Motor neuron (in vitro differentiated cells): ENCODE measurements around the gene HOXD10. TPM values are rescaled to one million over a fixed set of nuclear protein-coding genes. Genes with fewer than 3 reads are reported as not detected.

ENCODE experiments used
- ATAC-seq, 8 experiments: fragments of 200-7000 bp; cut with Tn5 transposase; replicated peaks in 6 of 8; 2 replicates each; pipeline ENCODE4 v1.8.0; 2021; ENCODE audit warnings: mild to moderate bottlenecking in 8 of 8, moderate library complexity in 8 of 8
- H3K27ac ChIP-seq, 2 donors: fragments of 250-450 bp; sonication (Bioruptor Pico); 2 replicates each; pipeline ENCODE4 v1.9.0; 2021; ENCODE audit warnings: antibody characterized with exemption in 2 of 2, mild to moderate bottlenecking in 2 of 2, moderate library complexity in 1 of 2
- H3K4me1 ChIP-seq, 2 donors: fragments of 250-450 bp; sonication (Bioruptor Pico); replicated peaks in 1 of 2; 2 replicates each; pipeline ENCODE4 v1.6.1; 2021; ENCODE audit warnings: antibody characterized with exemption in 2 of 2, mild to moderate bottlenecking in 2 of 2, moderate library complexity in 1 of 2
- H3K4me3 ChIP-seq, 5 donors: fragments of 250-450 bp; sonication (Bioruptor Pico); 2 replicates each; pipeline ENCODE4 v1.9.0; 2021; ENCODE audit warnings: antibody characterized with exemption in 5 of 5, mild to moderate bottlenecking in 5 of 5, moderate library complexity in 4 of 5
- WGBS, 10 experiments: fragments of 450-650 bp; shearing (Covaris generic); methylation state at CpG; one replicate each; pipeline ENCODE4 v1.0.0; 2022; 5-methylcytosine and 5-hydroxymethylcytosine counted together
- in situ Hi-C, 9 experiments: fragments of 400-800 bp; cut with MboI; loops; one replicate each; pipeline ENCODE4 v1.15.0; 2021; ENCODE audit warnings: low sequenced_read_pairs in 9 of 9, low pct_unique_long_range_greater_than_20kb in 2 of 9; ENCODE audit not compliant: unreplicated experiment in 9 of 9
- total RNA-seq, 8 experiments: library from RNA; unstranded; fragments of 300-600 nt; gene quantifications; 2 replicates each; pipeline versions ENCODE4 v1.2.3 to v1.2.4, GENCODE V29; 2022

HOXD10 gene
- total RNA-seq, result 10 to 100 TPM in 1 of 8 experiments, 1 to 10 TPM in 1, under 1 TPM in 4, not detected in 2; 0.11 to 22.3 (median 0.61) TPM

- no peak within 1 kb of the TSS for H3K27ac ChIP-seq
- peak; percentile 58 to 97 (median 96) for ATAC-seq
These were observed at the start of gene HOXD10 for GRCh38 chr2:176115883-176116813. TSS of gene HOXD10 (plus strand) at chr2:176116778. CDS start at chr2:176116834, 56 bp downstream.

DNA sequence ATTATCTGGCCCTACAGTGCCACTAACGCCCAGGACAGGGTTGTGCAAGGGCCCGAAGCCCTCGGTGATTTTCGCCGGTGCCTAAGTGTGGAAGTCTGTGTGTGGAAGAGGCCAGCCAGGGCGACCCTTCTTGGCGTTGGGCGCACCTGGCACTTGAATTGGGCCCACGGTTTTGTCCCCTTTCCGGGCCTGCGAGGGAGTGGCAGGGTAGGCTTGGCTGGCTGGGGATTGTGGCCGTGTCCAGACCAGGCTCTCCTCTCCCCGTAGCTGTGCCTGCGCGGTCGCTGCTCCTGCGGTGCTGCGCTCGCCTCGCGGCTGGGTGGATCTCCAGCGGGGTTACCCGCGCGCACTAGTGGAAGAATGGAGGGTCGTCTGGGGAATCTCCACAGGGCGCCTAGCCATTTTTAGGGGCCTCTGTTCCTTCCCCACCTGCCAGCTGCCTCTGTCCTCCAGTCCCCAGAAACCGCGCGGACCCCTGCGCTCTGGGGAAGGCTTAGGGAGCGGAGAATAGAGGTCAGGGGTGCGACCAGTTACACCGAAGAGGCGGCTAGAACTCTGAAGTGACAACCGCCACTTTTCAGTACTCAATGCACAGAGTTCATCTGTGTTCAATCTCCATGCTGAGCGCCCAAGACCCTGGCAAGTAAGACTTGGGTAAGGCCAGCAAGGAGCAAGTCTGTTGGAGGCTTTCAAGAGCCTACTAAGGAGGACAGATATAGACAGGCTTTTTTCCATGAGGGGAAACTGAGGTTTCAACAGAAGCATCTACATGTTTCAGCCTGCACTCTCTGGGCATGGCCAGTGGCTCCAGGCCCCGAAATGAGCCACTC lies 48.8 kb upstream of the HOXD10 start:
- Histone ChIP-seq H3K4me3 (peak overlapping the region in 1 of 5 donors; percentile 13), H3K27ac (no peak overlapping the region), H3K4me1 (peaks cover 0 to 12% of the 10 kb centered on the region in 2 donors)
- peak; percentile 43 to 87 (median 54) for ATAC-seq
- 5 to 67% (median 20%) methylated on average over 1 to 18 of the region's 38 CpGs; no CpG with 5 or more reads in 1 of the 10 experiments for WGBS, 10 experiments
- in situ Hi-C loops, result loop anchor here in 2 of 9 experiments (25.0 kb wide), 1 partner anchor 381 kb away; no protein-coding TSS in a partner anchor

More at GRCh38 chr2:176115883-176116813, at the start of gene HOXD10:
- Histone ChIP-seq H3K4me3 (peak within 1 kb of the TSS; percentile 15 to 38 (median 23)), H3K4me1 (no peaks in the 10 kb centered on the region)
- in situ Hi-C loops, result loop anchor here in 3 of 9 experiments (25.0 kb wide), 3 partner anchors 696 to 1646 kb away; no protein-coding TSS in a partner anchor
- 5 to 77% (median 21%) methylated on average over 3 to 19 of the region's 66 CpGs for WGBS, 10 experiments

DNA sequence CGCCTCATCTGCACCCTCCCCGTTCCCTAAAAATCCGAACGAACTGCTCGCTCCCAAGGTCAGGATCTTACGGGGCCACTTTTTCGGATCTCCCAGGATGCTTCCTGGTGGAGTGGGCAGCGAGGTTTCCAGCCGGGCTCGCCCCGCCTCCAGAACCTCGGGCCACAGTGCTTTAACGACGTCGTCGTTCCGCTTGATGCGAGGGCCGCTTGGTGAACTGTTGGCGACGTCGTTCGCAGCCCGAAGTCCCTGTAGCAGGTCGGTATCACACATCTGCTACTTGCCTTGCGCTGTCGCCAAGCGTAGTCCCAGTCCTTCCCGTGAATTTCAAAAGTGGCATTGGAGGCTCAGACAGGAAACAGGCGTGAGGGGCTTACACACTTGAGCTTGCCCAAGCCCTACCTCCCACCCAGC lies 48.2 kb upstream of the HOXD10 start:
- in situ Hi-C loops, result loop anchor here in 2 of 9 experiments (25.0 kb wide), 1 partner anchor 381 kb away; no protein-coding TSS in a partner anchor
- no peak for ATAC-seq
- peaks cover 0 to 12% of the 10 kb centered on the region in 2 donors for H3K4me1 ChIP-seq
- no peak overlapping the region for H3K4me3 ChIP-seq
- WGBS, 10 experiments, result 13 to 50% (median 26%) methylated on average over 2 to 8 of the region's 30 CpGs; no CpG with 5 or more reads in 4 of the 10 experiments
- no peak overlapping the region for H3K27ac ChIP-seq

DNA sequence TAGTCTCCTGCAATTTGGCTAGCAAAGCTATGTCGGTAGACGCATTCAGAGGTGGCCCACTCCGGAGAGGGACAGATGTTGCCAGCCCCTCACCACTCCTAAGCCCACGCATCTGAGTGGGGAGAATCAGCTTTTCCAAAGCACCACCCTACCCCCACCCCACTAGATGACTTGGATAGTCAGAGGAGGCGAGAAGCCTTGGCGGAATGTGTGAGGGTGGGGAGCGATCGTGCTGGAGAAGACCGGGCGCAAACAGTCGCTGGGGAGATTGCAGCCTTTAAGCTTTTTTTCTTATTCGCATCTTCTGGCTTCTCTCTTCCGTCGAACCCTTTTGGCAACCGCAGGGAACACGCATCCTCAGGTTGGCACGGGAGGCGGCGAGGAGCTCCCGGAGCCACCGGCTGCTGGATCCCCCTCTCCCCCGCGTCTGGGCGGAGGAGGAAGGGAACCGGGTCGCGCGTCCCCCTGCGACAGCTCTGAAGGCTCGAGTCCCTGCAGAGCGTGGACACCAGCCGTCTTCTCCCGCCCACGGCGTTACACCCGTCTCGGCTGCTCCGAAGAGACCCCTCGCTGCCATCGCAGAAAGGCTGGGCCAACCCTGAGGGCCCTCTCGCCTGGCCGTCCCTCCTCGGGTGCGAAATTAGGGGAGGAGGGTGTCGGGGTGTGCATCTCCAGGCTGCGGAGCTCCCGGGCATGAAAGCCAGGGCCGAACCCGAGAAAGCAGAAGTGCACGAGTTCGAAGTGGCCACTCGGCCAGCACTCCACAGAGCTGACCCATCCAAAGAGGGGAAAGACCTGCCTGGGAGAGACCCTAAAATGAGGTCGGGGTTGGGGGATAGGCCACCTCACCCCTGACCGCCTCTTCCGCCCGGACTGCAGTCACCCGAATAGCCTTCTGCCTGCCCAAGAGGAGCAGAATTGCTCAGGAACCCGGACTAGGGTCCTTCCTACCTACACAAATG lies 45.0 kb upstream of the HOXD10 start:
- in situ Hi-C loops, result loop anchor here in 3 of 9 experiments (10.0 to 25.0 kb wide), 2 partner anchors 384 to 707 kb away; no protein-coding TSS in a partner anchor
- 4 to 67% (median 22%) methylated on average over 5 to 17 of the region's 58 CpGs; no CpG with 5 or more reads in 4 of the 10 experiments for WGBS, 10 experiments
- no peak overlapping the region for H3K4me3 ChIP-seq
- H3K27ac ChIP-seq, result no peak overlapping the region
- no peak for ATAC-seq
- peaks cover 0 to 14% of the 10 kb centered on the region in 2 donors for H3K4me1 ChIP-seq

DNA sequence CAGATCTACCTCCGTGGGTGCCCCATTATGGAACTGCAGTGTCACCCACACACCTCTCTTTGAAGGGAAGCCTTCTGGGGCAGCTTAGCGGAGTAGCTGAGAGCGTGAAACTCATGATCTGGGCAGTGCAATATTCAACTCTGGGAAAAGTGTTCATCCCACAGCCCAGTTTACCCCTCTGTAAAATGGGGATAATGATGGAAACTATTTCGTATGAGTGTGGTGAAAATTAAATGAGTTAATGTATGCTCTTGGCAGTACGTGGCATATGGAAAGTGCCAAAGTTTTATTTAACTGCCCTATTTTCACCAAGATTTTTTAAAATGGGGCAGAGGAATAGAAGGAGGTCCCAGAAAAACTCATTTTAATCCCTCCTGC lies 44.3 kb upstream of the HOXD10 start:
- no peak for ATAC-seq
- H3K4me3 ChIP-seq, result no peak overlapping the region
- 18 to 80% (median 34%) methylated on average over 1 to 5 of the region's 5 CpGs; no CpG with 5 or more reads in 2 of the 10 experiments for WGBS, 10 experiments
- peaks cover 0 to 12% of the 10 kb centered on the region in 2 donors for H3K4me1 ChIP-seq
- in situ Hi-C loops, result loop anchor here in 3 of 9 experiments (10.0 to 25.0 kb wide), 2 partner anchors 385 to 707 kb away; no protein-coding TSS in a partner anchor
- H3K27ac ChIP-seq, result no peak overlapping the region

DNA sequence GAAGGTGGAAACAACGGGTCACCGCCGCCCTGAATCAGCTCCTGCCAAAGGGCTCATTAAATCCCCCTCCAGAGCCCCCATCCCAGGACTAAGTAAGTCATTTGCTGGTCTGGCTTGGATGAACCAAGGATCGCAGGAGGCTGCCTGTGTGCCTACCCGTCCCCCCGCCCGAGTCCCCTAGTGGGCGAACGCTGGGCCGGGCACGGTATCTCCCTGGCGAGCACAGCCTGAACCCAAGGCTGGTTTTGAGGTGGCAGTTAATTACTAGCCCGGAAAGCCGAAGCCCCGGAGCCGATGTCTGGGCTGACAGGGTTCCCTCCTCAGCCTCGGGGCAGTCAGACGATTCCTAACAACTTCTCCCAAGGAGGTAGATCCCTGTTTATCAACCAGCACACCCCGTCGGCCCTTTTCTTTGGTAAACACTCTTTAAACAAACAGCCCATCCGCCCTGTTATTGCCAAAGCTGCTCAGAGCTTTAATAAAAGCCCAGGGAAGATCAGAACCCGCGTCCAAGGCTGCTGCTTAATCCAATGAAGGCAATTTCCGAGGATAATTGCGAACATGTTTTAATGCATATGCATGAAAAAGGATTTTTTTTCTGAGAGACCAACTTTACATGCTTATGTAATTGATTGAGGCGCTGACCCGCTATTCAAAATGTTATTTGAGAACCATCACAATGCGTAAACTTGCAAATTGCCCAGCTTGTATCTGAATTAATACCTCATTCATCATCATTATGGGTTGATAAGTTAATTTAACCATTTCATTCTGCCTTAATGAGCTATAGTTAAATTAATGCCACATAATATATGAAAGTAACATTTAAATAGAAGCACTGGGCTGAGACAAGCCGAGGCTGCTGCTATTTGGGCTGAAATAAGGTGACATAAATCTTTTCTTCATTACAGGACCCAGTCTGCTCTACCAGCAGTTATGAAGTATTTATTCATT lies 43.4 kb upstream of the HOXD10 start:
- Histone ChIP-seq H3K27ac (no peak overlapping the region), H3K4me3 (no peak overlapping the region), H3K4me1 (peaks cover 0 to 6% of the 10 kb centered on the region in 2 donors)
- in situ Hi-C loops, result loop anchor here in 3 of 9 experiments (10.0 to 25.0 kb wide), 2 partner anchors 386 to 708 kb away; no protein-coding TSS in a partner anchor
- peak in 2 of 8 experiments; percentile 23 to 59 for ATAC-seq
- WGBS, 10 experiments, result 0 to 21% (median 4%) methylated on average over 2 to 16 of the region's 29 CpGs; no CpG with 5 or more reads in 1 of the 10 experiments

GRCh38 chr2:176074919-176075425 lies 41.6 kb upstream of the HOXD10 start:
- Histone ChIP-seq H3K27ac (no peak overlapping the region), H3K4me1 (peaks cover 0 to 9% of the 10 kb centered on the region in 2 donors), H3K4me3 (no peak overlapping the region)
- in situ Hi-C loops, result loop anchor here (10.0 to 25.0 kb wide), 7 partner anchors 388 to 1388 kb away; no protein-coding TSS in a partner anchor
- no peak for ATAC-seq
- WGBS, 10 experiments, result 9 to 67% (median 31%) methylated on average over 2 to 6 of the region's 7 CpGs

- H3K27ac ChIP-seq, result no peak overlapping the region
- in situ Hi-C loops, result loop anchor here (10.0 to 25.0 kb wide), 7 partner anchors 388 to 1388 kb away; no protein-coding TSS in a partner anchor
- 0 to 32% (median 6%) methylated on average over 1 to 15 of the region's 15 CpGs; no CpG with 5 or more reads in 1 of the 10 experiments for WGBS, 10 experiments
- peaks cover 0 to 9% of the 10 kb centered on the region in 2 donors for H3K4me1 ChIP-seq
- no peak for ATAC-seq
- H3K4me3 ChIP-seq, result no peak overlapping the region
These were observed 41.1 kb upstream of the HOXD10 start for GRCh38 chr2:176075481-176075880.

DNA sequence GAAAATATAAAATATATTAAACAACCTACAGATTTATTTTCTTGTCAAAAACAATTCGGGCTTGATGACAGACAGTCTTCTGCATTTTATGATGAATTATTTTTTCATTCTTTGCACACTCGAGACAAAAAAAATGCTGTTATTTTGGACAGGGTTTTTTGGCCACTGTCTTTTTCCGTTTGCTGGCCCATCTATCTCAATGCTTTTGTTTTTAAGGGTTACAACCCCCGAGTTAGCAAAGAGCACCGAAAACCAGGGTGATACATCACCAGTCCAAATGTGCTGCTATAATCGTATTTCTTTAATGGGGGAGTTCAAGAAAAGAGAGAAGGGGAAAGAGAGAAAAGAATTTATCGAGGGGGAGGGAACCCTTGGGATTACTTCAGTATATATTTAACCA lies 40.5 kb upstream of the HOXD10 start:
- no peak overlapping the region for H3K4me3 ChIP-seq
- H3K4me1 ChIP-seq, result peaks cover 0 to 9% of the 10 kb centered on the region in 2 donors
- WGBS, 10 experiments, result 0 to 53% (median 8%) methylated on average over 2 to 7 of the region's 7 CpGs
- H3K27ac ChIP-seq, result no peak overlapping the region
- ATAC-seq, result no peak
- in situ Hi-C loops, result loop anchor here (10.0 to 25.0 kb wide), 7 partner anchors 389 to 1389 kb away; no protein-coding TSS in a partner anchor

- in situ Hi-C loops, result loop anchor here (10.0 to 25.0 kb wide), 7 partner anchors 389 to 1389 kb away; no protein-coding TSS in a partner anchor
- H3K4me1 ChIP-seq, result peaks cover 0 to 9% of the 10 kb centered on the region in 2 donors
- H3K27ac ChIP-seq, result no peak overlapping the region
- WGBS, 10 experiments, result 0 to 71% (median 39%) methylated on average over 1 to 2 of the region's 2 CpGs; no CpG with 5 or more reads in 4 of the 10 experiments
- no peak for ATAC-seq
- no peak overlapping the region for H3K4me3 ChIP-seq
These were observed 39.8 kb upstream of the HOXD10 start for GRCh38 chr2:176076796-176077195.
